WERI-Rb-1 (cell line): ENCODE data around the gene MASP1.
A peak's percentile ranks its signal among the peaks of the same experiment; 100 is the strongest.

Source experiments
- DNase-seq: peaks from one replicate; pipeline ENCODE4 v3.0.0-alpha.2; 2020
- H3K27ac ChIP-seq: fragments of 250-450 bp; sonication (Bioruptor Pico); 2 replicates; pipeline ENCODE4 v1.5.1; 2020; ENCODE audit warnings: mild to moderate bottlenecking, moderate library complexity
- H3K27me3 ChIP-seq: fragments of 250-450 bp; sonication (Bioruptor Pico); 2 replicates; pipeline ENCODE4 v1.5.1; 2021; ENCODE audit warnings: mild to moderate bottlenecking, low read depth, moderate library complexity; ENCODE audit not compliant: insufficient read depth, severe bottlenecking
- H3K36me3 ChIP-seq: fragments of 250-450 bp; sonication (Bioruptor Pico); 2 replicates; pipeline ENCODE4 v1.5.1; 2020; ENCODE audit warnings: mild to moderate bottlenecking, moderate library complexity
- H3K4me3 ChIP-seq: 2 replicates; pipeline ENCODE4 v1.5.1; 2011; ENCODE audit warnings: low read depth, mild to moderate bottlenecking, control low read depth, low read length
- H3K9me3 ChIP-seq: fragments of 250-450 bp; sonication (Bioruptor Pico); 2 replicates; pipeline ENCODE4 v1.5.1; 2021; ENCODE audit warnings: mild to moderate bottlenecking, moderate library complexity; ENCODE audit not compliant: severe bottlenecking
- TF ChIP-seq, protein P1 (sequence below): IDR thresholded peaks from 2 replicates; pipeline ENCODE4 v1.5.1; 2011; ENCODE audit warnings: low read depth, mild to moderate bottlenecking, control low read depth, inconsistent platforms, low read length

MASP1 gene

DNA sequence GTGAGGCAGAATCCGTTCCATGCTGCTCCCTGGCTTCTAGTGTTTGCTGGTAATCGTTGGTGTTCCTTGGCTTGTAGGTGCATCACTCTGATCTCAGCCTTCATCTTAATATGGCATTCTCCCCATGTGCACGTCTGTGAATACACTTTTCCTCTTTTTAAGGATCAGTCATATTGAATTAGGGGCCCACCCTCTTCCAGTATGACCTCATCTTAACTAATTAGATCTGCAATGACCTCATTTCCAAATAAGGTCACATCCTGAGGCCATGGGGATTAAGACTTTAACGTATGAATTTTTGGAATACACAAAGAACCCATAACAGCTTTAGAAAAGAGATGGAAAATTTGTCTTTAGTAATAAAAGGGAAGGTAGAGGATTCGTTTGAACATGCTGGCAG is 34.1 kb upstream of the MASP1 start:
- no peak for DNase-seq
- H3K4me3 ChIP-seq: no peak overlapping the region
- no peaks in the 10 kb centered on the region for H3K36me3 ChIP-seq
- TF ChIP-seq, protein P1, sequence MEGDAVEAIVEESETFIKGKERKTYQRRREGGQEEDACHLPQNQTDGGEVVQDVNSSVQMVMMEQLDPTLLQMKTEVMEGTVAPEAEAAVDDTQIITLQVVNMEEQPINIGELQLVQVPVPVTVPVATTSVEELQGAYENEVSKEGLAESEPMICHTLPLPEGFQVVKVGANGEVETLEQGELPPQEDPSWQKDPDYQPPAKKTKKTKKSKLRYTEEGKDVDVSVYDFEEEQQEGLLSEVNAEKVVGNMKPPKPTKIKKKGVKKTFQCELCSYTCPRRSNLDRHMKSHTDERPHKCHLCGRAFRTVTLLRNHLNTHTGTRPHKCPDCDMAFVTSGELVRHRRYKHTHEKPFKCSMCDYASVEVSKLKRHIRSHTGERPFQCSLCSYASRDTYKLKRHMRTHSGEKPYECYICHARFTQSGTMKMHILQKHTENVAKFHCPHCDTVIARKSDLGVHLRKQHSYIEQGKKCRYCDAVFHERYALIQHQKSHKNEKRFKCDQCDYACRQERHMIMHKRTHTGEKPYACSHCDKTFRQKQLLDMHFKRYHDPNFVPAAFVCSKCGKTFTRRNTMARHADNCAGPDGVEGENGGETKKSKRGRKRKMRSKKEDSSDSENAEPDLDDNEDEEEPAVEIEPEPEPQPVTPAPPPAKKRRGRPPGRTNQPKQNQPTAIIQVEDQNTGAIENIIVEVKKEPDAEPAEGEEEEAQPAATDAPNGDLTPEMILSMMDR: no peak
- H3K9me3 ChIP-seq: no peaks in the 10 kb centered on the region
- H3K27ac ChIP-seq: no peak overlapping the region
- peaks cover 49% of the 10 kb centered on the region for H3K27me3 ChIP-seq

DNA sequence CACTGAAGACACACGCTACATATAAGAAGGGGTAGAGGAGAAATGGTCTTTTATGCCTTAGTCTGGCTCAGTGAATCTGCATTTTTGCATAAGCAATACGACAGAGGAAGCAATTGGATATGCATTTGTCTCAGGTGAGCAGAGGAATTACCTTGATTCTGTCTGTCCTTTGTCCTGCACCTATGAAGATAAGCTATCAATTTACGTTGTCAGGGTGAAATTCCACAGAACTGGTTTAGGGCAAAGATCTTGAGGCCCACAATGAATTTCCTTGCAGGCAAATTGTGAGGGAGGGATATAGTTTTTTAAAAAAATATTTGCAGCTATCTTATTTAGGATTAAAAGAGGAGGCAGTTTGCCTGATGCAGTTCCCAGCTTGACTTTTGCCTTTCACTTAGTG is 31.6 kb upstream of the MASP1 start:
- H3K9me3 ChIP-seq: no peaks in the 10 kb centered on the region
- no peak overlapping the region for H3K27ac ChIP-seq
- TF ChIP-seq, protein P1: no peak
- H3K27me3 ChIP-seq: peaks cover 57% of the 10 kb centered on the region
- H3K4me3 ChIP-seq: no peak overlapping the region
- H3K36me3 ChIP-seq: no peaks in the 10 kb centered on the region
- DNase-seq: no peak

DNA sequence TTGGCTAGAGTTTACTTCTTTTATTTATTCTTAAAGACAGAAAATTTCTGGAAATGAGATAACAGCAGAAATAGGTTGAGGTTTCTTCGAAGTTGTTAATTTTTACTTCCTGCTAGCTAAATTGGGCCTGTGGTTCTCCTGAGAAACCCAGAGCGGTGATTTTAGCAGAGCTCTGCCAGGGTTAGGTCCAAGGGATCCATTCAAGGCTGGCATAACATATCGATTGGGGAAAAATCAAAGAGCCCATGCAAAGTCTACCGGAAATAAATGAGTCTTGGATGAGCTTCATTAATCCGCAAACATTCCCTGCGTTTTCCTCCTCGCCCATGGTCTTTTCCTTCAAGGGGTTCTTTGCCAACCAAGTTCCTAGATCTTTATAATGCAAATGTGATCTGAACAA is 30.8 kb upstream of the MASP1 start:
- Histone ChIP-seq H3K27me3 (peaks cover 54% of the 10 kb centered on the region), H3K9me3 (no peaks in the 10 kb centered on the region), H3K36me3 (no peaks in the 10 kb centered on the region), H3K4me3 (no peak overlapping the region), H3K27ac (no peak overlapping the region)
- TF ChIP-seq, protein P1: no peak
- no peak for DNase-seq

DNA sequence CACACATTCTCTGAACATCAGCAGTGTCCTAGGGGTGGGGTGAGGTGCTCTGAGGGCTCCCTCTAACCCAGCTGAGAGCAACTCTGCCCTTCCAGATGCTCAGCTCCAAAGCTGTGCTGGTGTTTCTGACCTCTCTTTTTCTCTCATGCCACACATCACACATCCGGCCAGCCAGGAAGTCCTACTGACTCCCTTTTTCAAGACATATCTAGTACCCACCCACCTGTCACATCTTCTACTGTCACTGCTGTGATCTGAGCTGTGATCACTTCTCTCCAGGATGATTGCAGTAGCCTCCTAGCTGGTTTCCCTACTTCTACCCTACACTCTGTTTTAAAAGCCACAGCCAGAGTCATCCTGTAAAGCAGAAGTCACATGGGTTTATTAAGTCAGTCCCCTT is 30.2 kb upstream of the MASP1 start:
- Histone ChIP-seq H3K4me3 (no peak overlapping the region), H3K27me3 (peaks cover 53% of the 10 kb centered on the region), H3K9me3 (no peaks in the 10 kb centered on the region), H3K27ac (no peak overlapping the region), H3K36me3 (no peaks in the 10 kb centered on the region)
- DNase-seq: no peak
- TF ChIP-seq, protein P1: no peak

DNA sequence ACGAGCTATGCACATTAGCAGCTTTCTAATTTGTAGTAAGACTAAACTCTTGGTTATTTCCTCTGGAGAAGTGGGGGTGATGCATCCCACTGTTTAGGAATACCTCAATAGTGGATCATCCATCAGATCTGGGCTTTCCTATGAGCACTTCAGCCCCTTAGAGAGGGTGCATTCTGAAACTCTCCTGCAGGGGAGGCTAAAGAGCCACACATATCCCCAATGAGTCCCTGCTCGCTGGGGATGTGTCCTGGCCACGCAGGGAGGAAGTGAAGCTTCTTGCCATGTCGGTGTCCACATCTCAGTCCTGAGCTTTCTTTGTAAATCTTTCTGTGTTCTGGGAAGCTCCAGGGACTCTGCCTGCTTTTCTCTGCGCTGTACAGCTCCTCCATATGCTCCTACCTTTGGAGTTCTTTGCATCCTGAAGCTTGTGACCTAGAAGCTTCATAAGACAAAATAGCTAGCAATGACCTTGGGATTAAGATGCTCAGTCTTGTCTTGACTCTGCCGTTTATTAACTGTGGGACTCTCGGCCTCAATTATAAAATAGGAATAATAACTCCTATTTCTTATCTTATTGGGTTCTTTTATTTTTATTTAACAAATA is 28.3 kb upstream of the MASP1 start:
- Histone ChIP-seq H3K27ac (no peak overlapping the region), H3K27me3 (peaks cover 59% of the 10 kb centered on the region), H3K9me3 (no peaks in the 10 kb centered on the region), H3K4me3 (no peak overlapping the region), H3K36me3 (no peaks in the 10 kb centered on the region)
- peak; percentile 77 for DNase-seq
- TF ChIP-seq, protein P1: peak; percentile 87

DNA sequence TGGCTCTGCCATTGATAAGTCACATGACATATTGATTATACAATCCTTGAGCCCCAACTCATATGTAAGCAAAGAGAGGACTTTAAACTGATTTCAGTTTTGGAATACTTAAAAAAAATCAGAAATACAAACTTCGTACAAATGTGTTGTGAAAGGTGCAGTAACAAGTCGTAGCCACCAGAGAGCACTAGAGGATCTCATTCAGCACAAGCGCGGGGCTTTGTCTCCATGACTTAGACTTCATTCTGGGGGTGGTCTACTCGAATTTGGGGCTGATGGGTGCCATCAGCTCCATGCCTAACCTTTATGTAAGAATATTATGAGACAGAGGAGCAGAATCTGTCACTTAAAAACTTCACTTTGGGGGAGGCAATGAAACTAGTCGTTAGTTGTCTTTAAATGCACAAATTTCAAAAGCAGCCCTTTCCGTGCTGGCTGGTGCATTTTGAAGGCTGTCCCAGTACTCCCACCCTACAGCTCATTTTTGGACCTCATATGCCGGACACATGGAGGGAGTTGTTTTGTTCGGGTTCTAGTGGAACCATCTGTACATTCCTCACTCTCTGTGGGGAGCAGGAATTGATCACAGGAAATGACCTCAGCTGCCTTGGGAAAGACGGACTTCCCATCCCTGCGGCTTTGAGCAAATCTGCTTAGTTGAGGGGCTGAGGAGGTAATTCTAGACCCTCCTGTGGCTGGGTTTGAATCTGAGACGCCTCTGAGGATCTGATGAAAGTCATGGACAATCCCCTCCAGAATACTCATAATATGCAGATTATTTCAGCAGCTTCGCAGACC is 27.5 kb upstream of the MASP1 start:
- peak; percentile 46 for DNase-seq
- peak overlapping the region; percentile 18; the same call in 1 of the 2 replicates for H3K4me3 ChIP-seq

More for the DNA sequence above, 27.5 kb upstream of the MASP1 start:
- Histone ChIP-seq H3K9me3 (no peaks in the 10 kb centered on the region), H3K36me3 (no peaks in the 10 kb centered on the region), H3K27ac (no peak overlapping the region), H3K27me3 (peaks cover 59% of the 10 kb centered on the region)
- TF ChIP-seq, protein P1: peak; percentile 77
